ENCODE results near the gene KDM8. TPM values are rescaled to one million over a fixed set of nuclear protein-coding genes. Genes with fewer than 3 reads are reported as not detected.

KDM8 gene
- total RNA-seq, 4 donors from 2014 or later: 4.4 to 14.2 (median 9.2) TPM

DNA sequence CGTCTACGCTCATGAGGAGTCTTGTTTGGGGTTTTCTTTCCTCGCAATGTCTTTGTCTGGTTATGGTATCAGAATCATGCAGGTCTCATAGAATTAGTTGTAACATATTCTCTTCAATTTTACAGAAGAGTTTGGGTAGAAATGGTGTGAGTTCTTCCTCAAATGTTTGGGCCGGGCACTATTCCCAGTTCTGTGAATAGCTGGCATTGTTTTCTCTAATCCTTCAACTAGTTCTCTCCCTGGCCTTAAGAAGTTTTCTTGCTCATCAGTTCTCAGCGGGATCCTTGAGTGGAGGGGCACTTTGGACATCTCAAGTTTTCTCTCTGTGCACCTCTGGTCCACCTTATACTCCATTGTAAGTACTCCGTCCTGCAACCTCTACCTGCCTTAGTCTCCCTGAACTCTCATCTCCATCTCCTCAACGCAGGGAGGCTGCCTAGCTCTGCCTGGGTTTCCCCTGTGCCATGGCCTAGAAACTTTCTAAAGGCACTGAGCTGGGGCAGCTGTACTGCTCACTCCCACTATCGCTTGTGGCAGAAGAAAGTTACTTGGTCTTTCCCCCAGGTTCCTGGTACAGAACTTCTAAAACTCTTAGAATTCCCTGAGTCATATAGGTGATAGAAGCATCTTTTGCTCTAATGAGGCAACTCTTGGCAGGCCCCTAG, 48.3 kb downstream of the KDM8 start:
- H3K27me3 ChIP-seq: no peaks in the 10 kb centered on the region
- in situ Hi-C loops (cut with MboI; ENCODE audit: low pct_ligation_motif_present in 1 of 4, low pct_unique_long_range_greater_than_20kb in 1 of 4, low sequenced_read_pairs in 3 of 4) (no loop called here), intact Hi-C loops (cut with DNase I; ENCODE audit: low total_unique reads) (no loop called here)
- H3K36me3 ChIP-seq: no peaks in the 10 kb centered on the region
- DNase-seq: no peak
- no peak for TF ChIP-seq CTCF (IDR thresholded peaks at IDR 0.05)
- no peak for TF ChIP-seq POLR2A (IDR thresholded peaks at IDR 0.05)
- no peak for TF ChIP-seq EP300 (IDR thresholded peaks at IDR 0.05; ENCODE audit: low read depth)
- TF ChIP-seq POLR2AphosphoS5 (IDR thresholded peaks at IDR 0.05): no peak
- no peak overlapping the region for H3K27ac ChIP-seq
- H3K4me3 ChIP-seq: no peak overlapping the region
- WGBS, 2 donors (ENCODE audit: low coverage in 1 of 2): 94 to 95% methylated on average over 8 of the region's 8 CpGs
- H3K9me3 ChIP-seq: no peaks in the 10 kb centered on the region
- H3K4me1 ChIP-seq: peaks cover 0 to 20% (median 5%) of the 10 kb centered on the region in 4 donors

- intact Hi-C loops (cut with DNase I; ENCODE audit: low total_unique reads): no loop called here
- Histone ChIP-seq H3K27me3 (no peaks in the 10 kb centered on the region), H3K27ac (no peak overlapping the region), H3K36me3 (no peaks in the 10 kb centered on the region), H3K4me3 (no peak overlapping the region), H3K9me3 (no peaks in the 10 kb centered on the region), H3K4me1 (peaks cover 0 to 18% (median 5%) of the 10 kb centered on the region in 4 donors)
- 93% methylated on average over 6 of the region's 6 CpGs; no CpG with 5 or more reads in 1 of the 2 donors for WGBS, 2 donors (ENCODE audit: low coverage in 1 of 2)
- no peak for DNase-seq
- in situ Hi-C loops (cut with MboI; ENCODE audit: low pct_ligation_motif_present in 1 of 4, low pct_unique_long_range_greater_than_20kb in 1 of 4, low sequenced_read_pairs in 3 of 4): no loop called here
- no peak for TF ChIP-seq POLR2AphosphoS5 (IDR thresholded peaks at IDR 0.05)
- TF ChIP-seq EP300 (IDR thresholded peaks at IDR 0.05; ENCODE audit: low read depth): no peak
- TF ChIP-seq POLR2A (IDR thresholded peaks at IDR 0.05): no peak
- no peak for TF ChIP-seq CTCF (IDR thresholded peaks at IDR 0.05)
These were observed 48.9 kb downstream of the KDM8 start for GRCh38 chr16:27252206-27252585.

DNA sequence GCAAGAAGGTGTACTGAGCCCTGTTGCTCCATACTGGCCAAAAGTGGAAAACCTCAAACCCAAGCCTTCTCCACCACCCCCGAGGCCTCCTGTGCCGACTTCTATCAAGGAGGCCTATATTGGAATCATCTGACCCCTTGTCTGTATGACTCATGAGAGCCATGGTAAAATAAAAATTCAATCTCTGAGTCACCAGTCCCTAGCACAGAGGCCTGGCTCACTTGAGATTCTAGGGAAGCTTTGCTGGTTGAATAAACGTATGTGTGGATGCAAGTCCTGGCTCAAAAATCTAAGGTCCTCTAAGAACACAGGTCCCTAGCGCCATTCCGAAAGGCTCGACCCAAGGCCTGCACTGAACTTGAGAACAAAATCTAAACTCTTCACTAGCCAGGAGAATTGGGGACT, 50.2 kb downstream of the KDM8 start:
- no peaks in the 10 kb centered on the region for H3K36me3 ChIP-seq
- no peak overlapping the region for H3K4me3 ChIP-seq
- in situ Hi-C loops (cut with MboI; ENCODE audit: low pct_ligation_motif_present in 1 of 4, low pct_unique_long_range_greater_than_20kb in 1 of 4, low sequenced_read_pairs in 3 of 4): no loop called here
- no peaks in the 10 kb centered on the region for H3K27me3 ChIP-seq
- WGBS, 2 donors (ENCODE audit: low coverage in 1 of 2): 76 to 78% methylated on average over 6 of the region's 6 CpGs
- intact Hi-C loops (cut with DNase I; ENCODE audit: low total_unique reads): no loop called here
- peak overlapping the region; percentile 49 to 61 (median 54) for H3K27ac ChIP-seq
- peaks cover 0 to 28% (median 5%) of the 10 kb centered on the region in 4 donors for H3K4me1 ChIP-seq
- H3K9me3 ChIP-seq: no peaks in the 10 kb centered on the region
- DNase-seq: no peak
- TF ChIP-seq POLR2AphosphoS5 (IDR thresholded peaks at IDR 0.05) (no peak), POLR2A (IDR thresholded peaks at IDR 0.05) (no peak), CTCF (IDR thresholded peaks at IDR 0.05) (no peak), EP300 (IDR thresholded peaks at IDR 0.05; ENCODE audit: low read depth) (no peak)

DNA sequence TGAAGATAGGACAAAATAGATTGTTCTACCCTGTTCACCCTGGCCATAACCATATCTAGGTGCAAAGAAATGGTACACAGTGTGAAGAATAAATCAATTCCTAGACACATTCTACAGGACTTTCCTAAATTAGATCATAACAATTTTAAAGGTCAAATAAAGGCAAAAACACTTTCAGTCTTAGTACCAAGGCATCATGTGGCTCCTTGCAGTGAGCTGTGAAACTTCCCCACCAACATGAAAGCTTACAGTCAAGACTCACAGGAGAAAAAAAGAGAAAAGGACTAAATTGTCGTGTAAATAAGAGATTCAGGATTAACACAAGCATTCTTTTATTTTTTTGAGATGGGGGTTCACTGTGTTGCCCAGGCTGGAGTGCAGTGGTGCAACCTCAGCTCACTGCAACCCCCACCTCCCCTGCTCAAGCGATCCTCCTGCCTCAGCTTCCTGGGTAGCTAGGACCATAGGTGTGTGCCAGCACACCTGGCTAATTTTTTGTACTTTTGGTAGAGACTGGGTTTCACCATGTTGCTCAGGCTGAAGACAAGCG, 51.0 kb downstream of the KDM8 start:
- no peaks in the 10 kb centered on the region for H3K36me3 ChIP-seq
- no peaks in the 10 kb centered on the region for H3K27me3 ChIP-seq
- DNase-seq: no peak
- TF ChIP-seq EP300 (IDR thresholded peaks at IDR 0.05; ENCODE audit: low read depth) (no peak), POLR2A (IDR thresholded peaks at IDR 0.05) (no peak), POLR2AphosphoS5 (IDR thresholded peaks at IDR 0.05) (no peak), CTCF (IDR thresholded peaks at IDR 0.05) (no peak)
- 71 to 85% methylated on average over 2 to 3 of the region's 3 CpGs for WGBS, 2 donors (ENCODE audit: low coverage in 1 of 2)
- peak overlapping the region; percentile 49 to 61 (median 54) for H3K27ac ChIP-seq
- peaks cover 0 to 31% (median 5%) of the 10 kb centered on the region in 4 donors for H3K4me1 ChIP-seq
- H3K9me3 ChIP-seq: no peaks in the 10 kb centered on the region
- in situ Hi-C loops (cut with MboI; ENCODE audit: low pct_ligation_motif_present in 1 of 4, low pct_unique_long_range_greater_than_20kb in 1 of 4, low sequenced_read_pairs in 3 of 4): no loop called here
- intact Hi-C loops (cut with DNase I; ENCODE audit: low total_unique reads): no loop called here
- H3K4me3 ChIP-seq: no peak overlapping the region

Data from transverse colon (tissue), 4 donors.